ENCODE data around the gene TMEM123.

Gene TMEM123

DNA sequence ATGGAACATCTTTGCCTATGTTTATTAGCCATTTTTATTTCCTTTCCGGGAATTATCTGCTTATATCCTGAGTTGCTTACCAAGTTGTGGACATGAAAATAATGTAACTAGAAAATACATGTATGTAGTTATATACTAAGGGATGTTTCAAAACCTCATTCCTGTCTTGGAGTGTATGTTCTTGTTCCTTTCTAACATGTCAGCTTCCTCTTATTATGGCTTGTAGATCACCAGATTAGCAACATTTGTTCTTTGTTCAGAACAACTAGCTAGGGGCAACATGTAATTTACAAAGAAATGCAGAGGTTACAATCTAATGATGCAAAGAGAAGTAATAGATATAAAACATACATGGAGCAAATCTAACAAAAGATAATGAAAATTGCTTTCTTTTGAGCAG is 13.1 kb upstream of the TMEM123 start:
- H3K9me3 ChIP-seq (ENCODE audit: low read length): no peaks in the 10 kb centered on the region
- H2AFZ ChIP-seq (ENCODE audit: low read length): peak overlapping the region; percentile 16; the same call in 1 of the 2 replicates
- H3K4me1 ChIP-seq (ENCODE audit: insufficient read depth, low read length, severe bottlenecking): peaks cover 68% of the 10 kb centered on the region
- H3K4me2 ChIP-seq (ENCODE audit: low read length): peak overlapping the region; percentile 47
- no peaks in the 10 kb centered on the region for H4K20me1 ChIP-seq (ENCODE audit: insufficient read depth, low read length)
- no peaks in the 10 kb centered on the region for H3K9me2 ChIP-seq (ENCODE audit: low read depth, low read length)
- TF ChIP-seq EZH2 (IDR thresholded peaks at IDR 0.05; ENCODE audit: borderline replicate concordance, low read length): no peak
- TF ChIP-seq, protein P1, sequence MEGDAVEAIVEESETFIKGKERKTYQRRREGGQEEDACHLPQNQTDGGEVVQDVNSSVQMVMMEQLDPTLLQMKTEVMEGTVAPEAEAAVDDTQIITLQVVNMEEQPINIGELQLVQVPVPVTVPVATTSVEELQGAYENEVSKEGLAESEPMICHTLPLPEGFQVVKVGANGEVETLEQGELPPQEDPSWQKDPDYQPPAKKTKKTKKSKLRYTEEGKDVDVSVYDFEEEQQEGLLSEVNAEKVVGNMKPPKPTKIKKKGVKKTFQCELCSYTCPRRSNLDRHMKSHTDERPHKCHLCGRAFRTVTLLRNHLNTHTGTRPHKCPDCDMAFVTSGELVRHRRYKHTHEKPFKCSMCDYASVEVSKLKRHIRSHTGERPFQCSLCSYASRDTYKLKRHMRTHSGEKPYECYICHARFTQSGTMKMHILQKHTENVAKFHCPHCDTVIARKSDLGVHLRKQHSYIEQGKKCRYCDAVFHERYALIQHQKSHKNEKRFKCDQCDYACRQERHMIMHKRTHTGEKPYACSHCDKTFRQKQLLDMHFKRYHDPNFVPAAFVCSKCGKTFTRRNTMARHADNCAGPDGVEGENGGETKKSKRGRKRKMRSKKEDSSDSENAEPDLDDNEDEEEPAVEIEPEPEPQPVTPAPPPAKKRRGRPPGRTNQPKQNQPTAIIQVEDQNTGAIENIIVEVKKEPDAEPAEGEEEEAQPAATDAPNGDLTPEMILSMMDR (IDR thresholded peaks at IDR 0.05; ENCODE audit: low read length): no peak
- no peaks in the 10 kb centered on the region for H3K27me3 ChIP-seq (ENCODE audit: insufficient read depth, low read length)
- peak overlapping the region; percentile 9 for H3K4me3 ChIP-seq (ENCODE audit: low read depth, low read length, poor library complexity, severe bottlenecking)
- H3K36me3 ChIP-seq (ENCODE audit: insufficient read depth, low read length): no peaks in the 10 kb centered on the region
- H3F3A ChIP-seq (ENCODE audit: insufficient read depth, low read length): no peaks in the 10 kb centered on the region
- peak overlapping the region; percentile 99 for H3K27ac ChIP-seq (ENCODE audit: low read depth, low read length, poor library complexity, severe bottlenecking)
- no peaks in the 10 kb centered on the region for H3K79me2 ChIP-seq (ENCODE audit: insufficient read depth, low read length)
- H3K9ac ChIP-seq (ENCODE audit: low read length): peak overlapping the region; percentile 2; the same call in 1 of the 2 replicates

DNA sequence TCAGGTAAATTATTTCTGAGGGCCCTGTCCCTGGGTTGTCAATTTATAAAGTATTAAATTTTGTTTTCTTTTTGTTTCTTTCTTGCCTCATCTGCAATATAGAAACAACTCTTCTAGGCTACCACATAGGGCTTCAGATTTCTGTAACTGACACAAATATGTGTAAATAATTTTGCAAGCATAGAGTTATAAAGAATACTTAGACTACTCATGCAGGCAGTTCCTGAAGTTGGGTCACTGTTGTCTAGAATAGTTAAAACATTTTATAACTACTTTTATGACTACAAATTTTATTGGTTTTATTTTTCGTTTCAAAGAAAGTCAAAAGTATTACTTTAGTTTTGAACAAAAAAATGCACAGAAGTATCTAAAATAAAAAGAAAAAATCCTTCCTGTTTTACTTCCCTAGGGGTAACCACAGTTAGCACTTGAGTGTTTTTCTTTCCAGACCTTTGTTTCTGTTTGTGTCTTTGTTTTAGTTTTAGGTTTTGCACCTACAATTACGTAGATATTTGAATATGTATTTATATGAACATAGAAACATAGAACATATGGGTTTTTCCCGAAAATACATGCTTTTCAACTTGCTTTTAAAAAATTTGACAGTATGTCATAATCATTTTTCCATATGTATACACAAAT is 12.4 kb upstream of the TMEM123 start:
- peak overlapping the region; percentile 9 for H3K4me3 ChIP-seq (ENCODE audit: low read depth, low read length, poor library complexity, severe bottlenecking)
- H3K9me2 ChIP-seq (ENCODE audit: low read depth, low read length): no peaks in the 10 kb centered on the region
- no peaks in the 10 kb centered on the region for H4K20me1 ChIP-seq (ENCODE audit: insufficient read depth, low read length)
- H3K9ac ChIP-seq (ENCODE audit: low read length): peak overlapping the region; percentile 2
- H3K27me3 ChIP-seq (ENCODE audit: insufficient read depth, low read length): no peaks in the 10 kb centered on the region
- no peaks in the 10 kb centered on the region for H3F3A ChIP-seq (ENCODE audit: insufficient read depth, low read length)
- peak overlapping the region; percentile 16; the same call in 1 of the 2 replicates for H2AFZ ChIP-seq (ENCODE audit: low read length)
- H3K9me3 ChIP-seq (ENCODE audit: low read length): no peaks in the 10 kb centered on the region
- TF ChIP-seq, protein P1 (IDR thresholded peaks at IDR 0.05; ENCODE audit: low read length): no peak
- no peak for TF ChIP-seq EZH2 (IDR thresholded peaks at IDR 0.05; ENCODE audit: borderline replicate concordance, low read length)
- peak overlapping the region; percentile 47 for H3K4me2 ChIP-seq (ENCODE audit: low read length)
- peaks cover 61% of the 10 kb centered on the region for H3K4me1 ChIP-seq (ENCODE audit: insufficient read depth, low read length, severe bottlenecking)
- H3K79me2 ChIP-seq (ENCODE audit: insufficient read depth, low read length): no peaks in the 10 kb centered on the region
- peak overlapping the region; percentile 99 for H3K27ac ChIP-seq (ENCODE audit: low read depth, low read length, poor library complexity, severe bottlenecking)
- H3K36me3 ChIP-seq (ENCODE audit: insufficient read depth, low read length): no peaks in the 10 kb centered on the region

DNA sequence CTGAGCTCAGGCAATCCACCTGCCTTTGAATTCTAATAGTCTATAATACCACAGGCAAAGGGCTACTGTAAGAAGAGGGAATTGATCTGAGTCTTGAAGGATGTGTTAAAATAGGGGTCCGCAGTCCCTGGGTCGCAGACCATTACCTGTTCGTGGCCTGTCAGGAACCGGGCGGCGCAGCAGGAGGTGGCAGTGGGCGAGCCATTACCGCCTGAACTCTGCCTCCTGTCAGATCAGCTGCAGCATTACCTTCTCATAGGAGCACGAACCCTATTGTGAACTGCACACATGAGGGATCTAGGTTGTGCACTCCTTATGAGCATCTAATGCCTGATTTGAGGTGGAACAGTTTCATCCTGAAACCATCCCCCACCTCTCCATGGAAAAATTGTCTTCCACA is 11.5 kb upstream of the TMEM123 start:
- Histone ChIP-seq H3K4me2 (ENCODE audit: low read length) (no peak overlapping the region), H3K9me2 (ENCODE audit: low read depth, low read length) (no peaks in the 10 kb centered on the region), H3K9me3 (ENCODE audit: low read length) (no peaks in the 10 kb centered on the region), H2AFZ (ENCODE audit: low read length) (no peak overlapping the region), H3K27me3 (ENCODE audit: insufficient read depth, low read length) (no peaks in the 10 kb centered on the region), H3K27ac (ENCODE audit: low read depth, low read length, poor library complexity, severe bottlenecking) (peak overlapping the region; percentile 99), H3K4me1 (ENCODE audit: insufficient read depth, low read length, severe bottlenecking) (peaks cover 60% of the 10 kb centered on the region), H4K20me1 (ENCODE audit: insufficient read depth, low read length) (no peaks in the 10 kb centered on the region), H3F3A (ENCODE audit: insufficient read depth, low read length) (no peaks in the 10 kb centered on the region), H3K9ac (ENCODE audit: low read length) (peak overlapping the region; percentile 2), H3K79me2 (ENCODE audit: insufficient read depth, low read length) (no peaks in the 10 kb centered on the region), H3K36me3 (ENCODE audit: insufficient read depth, low read length) (no peaks in the 10 kb centered on the region), H3K4me3 (ENCODE audit: low read depth, low read length, poor library complexity, severe bottlenecking) (no peak overlapping the region)
- TF ChIP-seq, protein P1 (IDR thresholded peaks at IDR 0.05; ENCODE audit: low read length): no peak
- no peak for TF ChIP-seq EZH2 (IDR thresholded peaks at IDR 0.05; ENCODE audit: borderline replicate concordance, low read length)

All from OCI-LY1 (cell line).